ENCODE data around the gene QRSL1.
"Not testable (repeated sequence)": the region's sequence is repeated elsewhere in the genome, so short reads cannot be mapped to it uniquely, and the experiment has no call there.

Gene QRSL1

DNA sequence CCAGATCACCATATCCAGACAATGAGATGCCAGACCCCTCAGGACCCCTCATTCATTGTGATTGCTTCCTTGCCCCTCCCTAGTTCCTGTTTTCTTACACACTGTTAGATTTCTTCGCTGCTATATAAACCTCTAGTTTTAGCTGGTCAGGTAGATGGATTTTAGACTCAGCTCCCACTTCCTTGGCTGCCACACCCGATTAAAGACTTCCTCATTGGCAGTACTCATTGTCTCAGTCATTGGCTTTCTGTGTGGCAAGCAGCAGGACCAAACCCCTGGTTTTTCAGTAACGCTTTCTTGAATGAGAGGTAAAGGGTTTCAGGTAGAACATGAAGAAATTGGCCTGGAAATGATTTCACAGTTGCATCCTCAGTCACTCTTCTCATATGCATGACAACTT lies 47.9 kb downstream of the QRSL1 start:
- DNase-seq, result no peak

DNA sequence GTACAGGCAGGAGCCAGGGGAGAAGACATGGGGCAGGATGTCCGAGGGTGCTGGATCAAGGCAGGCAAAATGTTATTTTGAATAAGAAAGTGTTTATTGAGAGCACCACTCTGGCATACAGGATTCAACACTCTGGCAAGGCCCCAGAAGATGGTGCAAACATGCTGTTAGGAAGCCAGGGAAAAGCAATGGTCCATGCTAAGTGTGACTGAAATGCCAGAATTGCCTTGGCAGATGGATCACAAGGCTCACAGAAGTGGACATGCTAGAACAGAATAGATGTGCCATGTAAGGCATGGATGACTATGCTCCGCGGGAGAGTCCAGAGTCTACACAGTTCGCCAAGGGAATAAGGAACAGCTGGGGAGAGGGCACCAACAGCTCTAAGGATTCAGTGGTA lies 54.6 kb downstream of the QRSL1 start:
- DNase-seq, result no peak

DNA sequence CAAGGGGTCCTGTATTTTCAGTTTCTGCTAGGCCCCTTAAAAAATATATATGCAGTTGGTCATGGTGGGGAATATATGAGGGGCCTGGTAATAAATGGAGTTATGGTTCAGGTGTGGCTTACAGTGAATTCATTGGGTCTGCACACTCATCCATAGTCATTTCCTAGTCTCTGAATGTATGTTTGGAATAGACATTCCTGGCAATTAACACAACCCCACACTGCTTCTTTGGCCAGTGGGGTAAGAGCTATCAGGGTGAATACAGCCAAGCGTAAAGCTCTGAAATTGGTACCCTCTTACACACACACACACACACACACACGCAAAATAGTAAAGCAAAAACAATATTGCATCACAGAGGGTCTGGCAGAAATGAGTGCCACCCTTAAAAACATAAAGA lies 56.5 kb downstream of the QRSL1 start:
- no peak for DNase-seq

DNA sequence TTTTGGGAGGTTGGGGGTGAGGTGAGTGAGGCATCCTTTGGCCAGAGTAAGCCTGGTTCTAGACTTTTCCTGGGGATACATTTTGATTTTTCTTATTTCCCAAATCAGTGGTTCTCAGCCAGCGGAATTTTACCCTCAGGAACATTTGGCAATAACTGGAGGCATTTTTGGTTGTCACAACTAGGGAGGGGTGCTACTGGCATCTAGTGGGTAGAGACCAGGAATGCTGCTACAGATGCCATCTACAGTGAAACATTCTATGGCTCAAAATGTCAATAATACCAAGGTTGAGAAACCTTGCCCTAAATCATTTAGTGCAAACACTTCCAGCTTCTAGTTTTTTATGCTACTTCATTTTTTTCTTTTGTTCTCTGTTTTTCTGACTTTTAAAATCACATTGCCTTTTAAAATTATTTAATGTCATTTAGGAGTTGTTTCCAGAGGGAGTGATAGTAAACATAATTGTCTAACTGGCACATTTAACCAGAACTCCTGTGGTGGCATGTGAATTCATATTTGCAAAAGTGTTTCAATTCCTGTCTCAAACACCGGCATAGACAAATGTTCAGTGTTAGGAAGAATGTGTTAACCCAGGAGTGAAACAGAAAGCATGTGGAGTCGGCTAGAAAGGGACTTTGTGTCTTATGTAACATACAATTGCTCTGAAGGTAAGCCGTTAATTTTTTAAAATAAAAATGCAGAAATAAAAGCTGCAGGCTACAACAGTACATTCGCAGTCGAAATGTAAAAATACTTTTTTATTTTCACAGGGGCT lies 59.0 kb downstream of the QRSL1 start:
- no peak for DNase-seq

DNA sequence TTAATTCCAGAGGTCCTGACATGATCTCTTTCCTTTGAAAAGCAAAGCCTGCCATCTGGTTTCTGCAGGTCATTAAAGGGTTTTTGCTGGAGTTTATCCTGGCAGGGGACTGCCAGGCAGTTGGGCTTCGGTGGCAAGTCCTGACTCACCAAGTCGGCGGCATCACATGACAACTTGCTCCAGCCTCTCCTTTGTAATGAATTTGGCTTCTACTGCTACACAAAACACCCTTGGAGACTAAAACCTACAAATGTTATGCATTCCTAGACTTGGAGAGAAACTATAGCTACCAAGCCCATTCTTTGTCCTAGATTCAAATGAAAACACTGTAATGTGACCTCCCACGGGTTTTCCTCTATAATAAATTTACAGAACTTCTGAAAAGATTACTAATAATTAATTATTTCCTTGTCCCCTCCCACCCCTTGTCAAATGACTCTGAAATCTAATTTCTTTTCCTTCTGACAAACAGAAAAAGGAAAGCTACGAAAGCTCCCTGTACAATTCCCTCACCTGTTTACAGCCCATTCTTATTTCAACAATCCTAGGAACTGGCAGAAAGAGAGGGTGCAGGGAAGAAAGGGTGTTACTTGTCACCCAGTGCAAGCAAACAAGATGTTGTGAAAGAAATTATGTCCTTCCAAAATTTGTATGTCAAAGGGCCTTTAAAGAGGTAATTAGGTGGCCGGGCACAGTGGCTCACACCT lies 62.9 kb downstream of the QRSL1 start:
- DNase-seq, result peak in 25 of 56 donors; percentile 1 to 53 (median 8)

DNA sequence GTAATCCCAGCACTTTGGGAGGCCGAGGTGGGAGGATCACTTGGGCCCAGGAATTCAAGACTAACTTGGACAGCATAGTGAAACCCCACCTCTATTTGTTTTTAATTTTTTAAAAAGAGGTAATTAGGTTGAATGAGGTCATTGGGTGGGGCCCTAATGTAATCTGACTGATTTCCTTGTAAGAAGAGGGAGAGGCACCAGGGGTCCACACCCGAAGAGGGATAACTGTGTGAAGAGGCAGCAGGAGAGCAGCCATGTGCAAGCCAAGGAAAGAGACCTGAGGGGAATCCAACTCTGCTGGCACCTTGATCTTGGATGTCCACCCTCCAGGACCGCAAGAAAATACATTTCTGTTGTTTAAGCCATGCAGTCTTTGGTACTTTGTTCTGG lies 63.4 kb downstream of the QRSL1 start:
- no peak for DNase-seq

DNA sequence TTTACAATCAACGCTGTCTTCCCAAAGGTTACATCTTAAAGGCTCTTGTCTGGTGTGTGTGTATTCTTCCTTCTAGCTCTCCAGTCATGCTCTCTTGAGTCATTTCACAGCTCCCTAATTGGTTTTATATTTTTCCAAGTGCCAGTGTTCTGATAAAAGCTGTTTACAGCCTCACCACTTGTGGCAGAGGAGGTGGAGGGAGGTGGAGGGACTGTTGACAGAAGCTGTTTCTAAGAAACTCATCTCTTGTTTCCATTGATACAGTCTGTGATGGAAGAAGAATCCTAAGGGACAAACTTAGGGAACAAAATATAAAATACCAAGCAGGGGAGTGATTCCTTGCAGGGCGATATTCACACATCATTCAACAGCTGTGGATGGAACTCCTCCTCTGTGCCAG lies 64.0 kb downstream of the QRSL1 start:
- DNase-seq, result no peak

DNA sequence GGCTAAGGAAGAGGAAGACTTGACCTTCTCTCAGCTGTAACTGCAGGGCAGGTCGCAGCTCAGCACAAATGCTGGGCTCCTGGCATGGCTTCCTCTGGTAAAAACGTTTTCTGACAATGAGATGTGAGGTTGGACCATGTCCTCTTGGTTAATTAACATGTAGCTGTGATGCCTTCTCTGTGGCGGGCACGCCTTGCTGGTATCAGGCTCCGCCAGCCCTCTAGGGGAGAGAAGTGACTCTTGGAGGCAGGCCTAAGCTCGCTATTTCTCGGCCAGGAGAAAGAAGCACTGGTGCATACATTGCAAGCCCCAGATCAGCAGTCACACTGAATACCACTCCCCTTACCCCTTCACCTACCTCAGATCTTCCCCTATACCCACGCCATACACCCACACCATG lies 65.0 kb downstream of the QRSL1 start:
- DNase-seq, result no peak

DNA sequence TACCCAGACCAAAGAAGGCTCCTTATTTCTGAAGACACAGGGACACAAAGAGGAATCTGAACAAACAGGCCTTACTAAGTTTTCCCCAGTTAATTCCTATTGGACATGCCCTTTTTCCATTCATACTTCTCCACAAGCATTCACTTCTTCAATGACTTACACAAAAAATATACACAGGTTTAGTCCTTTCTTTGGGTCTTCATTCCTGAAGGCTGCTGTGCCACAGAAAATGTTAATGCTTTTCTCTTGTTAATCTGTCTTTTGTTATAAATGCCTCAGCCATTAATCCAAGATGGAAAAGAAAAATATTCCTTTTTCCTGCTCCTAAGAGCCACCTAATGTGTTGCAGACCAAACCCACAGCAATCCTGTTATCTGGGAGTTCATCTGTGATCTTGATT lies 71.2 kb downstream of the QRSL1 start:
- DNase-seq, result no peak

DNA sequence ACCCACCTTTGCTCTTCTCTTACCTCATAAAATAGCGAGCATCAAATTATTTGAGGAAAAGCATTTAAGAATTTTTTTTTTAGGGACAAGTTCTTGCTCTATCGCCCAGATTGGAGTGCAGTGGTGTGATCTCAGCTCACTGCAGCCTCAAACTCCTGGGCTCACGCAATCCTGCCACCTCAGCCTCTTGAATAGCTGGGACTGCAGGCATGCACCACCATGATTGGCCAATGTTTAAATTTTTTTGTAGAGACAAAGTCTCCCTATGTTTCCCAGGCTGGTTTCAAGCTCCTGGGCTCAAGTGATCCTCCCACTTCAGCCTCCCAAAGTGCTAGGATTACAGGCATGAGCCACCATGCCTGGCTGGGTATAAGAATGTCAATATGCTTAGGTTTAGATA lies 71.8 kb downstream of the QRSL1 start:
- not testable (repeated sequence) for DNase-seq

DNA sequence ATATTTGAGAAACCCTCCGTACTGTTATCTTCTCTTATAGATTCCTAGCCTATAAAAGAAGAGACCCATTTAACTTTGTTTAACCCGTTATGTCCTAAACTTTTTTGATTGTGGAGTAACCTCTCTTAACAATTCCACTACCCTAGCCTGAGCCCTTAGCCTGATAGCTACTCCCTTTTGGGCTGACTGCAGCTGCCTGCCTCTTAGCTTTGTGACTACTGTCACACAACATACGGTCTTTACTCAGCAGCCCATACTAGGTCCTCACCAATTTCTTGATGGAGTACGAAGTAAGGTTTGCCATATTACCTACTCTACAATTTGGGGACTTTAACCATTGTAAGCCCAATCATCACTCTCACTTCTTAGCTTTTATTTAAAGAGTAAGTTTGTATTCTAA lies 72.7 kb downstream of the QRSL1 start:
- DNase-seq, result no peak

DNA sequence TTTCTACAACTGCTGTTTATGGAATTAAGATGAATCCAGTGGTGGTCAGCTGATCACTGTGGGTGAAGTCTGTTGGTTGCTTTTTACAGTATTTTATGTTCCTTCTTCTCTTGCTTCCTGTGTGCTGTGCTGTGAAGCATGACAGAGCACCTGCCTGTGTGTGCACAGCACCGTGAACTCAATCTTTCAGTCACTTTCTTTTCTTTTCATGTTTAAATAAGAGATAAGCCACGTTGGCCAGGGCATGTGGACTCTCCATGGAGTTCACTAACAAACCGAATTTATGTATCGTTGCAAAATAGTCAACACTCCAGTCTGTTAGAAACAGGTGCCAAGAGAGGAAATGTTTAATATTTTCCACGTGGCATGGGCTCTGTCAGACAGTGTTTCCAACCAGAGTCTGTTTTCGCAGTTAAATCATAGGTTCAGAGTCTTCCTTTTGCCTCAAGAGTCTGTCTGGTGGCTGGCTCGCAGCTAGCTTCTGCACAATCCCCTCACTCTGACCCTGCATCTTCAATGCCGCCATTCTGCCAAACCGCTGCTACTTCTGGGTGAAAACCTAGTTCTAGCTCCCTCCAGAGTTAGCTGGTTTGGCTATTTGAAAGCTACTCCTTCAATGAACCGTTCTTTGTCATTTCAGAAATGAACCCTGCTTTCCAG lies 73.2 kb downstream of the QRSL1 start:
- DNase-seq, result no peak

DNA sequence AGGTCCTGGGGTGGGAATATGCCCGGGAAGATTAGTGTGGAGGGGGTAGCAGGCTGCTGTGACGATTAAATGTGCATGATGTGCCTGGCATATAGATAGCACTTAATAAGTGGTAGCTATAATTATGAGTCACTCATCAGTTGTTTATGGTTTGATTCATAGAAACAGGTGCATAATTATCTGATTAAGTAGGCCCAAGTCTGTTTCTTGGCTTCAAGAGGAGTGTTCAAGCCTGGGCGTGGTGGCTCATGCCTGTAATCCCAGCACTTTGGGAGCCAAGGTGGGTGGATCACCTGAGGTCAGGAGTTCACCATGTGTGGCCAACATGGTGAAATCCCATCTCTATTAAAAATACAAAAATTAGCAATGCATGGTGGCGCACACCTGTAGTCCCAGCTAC lies 74.9 kb downstream of the QRSL1 start:
- DNase-seq, result no peak

DNA sequence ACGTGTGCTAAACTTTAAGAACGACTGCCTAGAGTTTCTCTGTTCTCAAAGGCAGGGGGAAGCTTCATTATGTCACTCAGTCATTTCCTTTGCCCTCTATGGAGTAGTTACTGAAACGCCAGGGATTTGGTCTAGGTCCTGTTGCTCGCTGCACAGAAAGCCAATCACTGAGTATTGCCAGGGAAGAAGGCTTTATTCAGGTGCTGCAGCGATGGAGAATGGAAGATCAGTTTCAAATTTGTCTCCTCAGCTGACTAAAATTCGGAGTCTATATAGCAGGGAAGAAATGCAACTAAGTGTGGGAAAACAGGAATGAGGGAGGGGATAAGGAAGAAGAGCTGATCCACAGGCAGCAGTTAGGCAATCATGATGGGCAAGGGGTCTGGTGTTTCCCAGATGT lies 75.8 kb downstream of the QRSL1 start:
- DNase-seq, result no peak

DNA sequence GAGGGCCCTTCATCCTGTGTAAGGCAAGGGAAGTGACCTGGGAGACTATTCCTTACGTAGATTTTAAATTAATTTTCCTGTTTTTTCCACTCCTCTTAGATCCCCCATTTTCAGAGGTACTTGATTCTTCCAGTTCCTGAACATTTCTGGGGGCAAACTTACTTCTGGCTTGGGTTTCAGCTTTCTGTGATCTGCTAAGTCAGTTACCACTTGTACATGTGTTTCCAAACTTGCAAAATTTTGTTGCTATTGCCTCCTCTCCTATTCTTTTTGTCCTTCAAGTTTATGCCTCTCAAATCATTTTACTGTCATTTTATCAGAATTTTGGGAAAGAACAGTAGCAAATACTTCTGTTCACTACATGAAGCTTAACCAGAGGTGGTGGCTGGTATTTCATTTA lies 81.2 kb downstream of the QRSL1 start:
- DNase-seq, result no peak

DNA sequence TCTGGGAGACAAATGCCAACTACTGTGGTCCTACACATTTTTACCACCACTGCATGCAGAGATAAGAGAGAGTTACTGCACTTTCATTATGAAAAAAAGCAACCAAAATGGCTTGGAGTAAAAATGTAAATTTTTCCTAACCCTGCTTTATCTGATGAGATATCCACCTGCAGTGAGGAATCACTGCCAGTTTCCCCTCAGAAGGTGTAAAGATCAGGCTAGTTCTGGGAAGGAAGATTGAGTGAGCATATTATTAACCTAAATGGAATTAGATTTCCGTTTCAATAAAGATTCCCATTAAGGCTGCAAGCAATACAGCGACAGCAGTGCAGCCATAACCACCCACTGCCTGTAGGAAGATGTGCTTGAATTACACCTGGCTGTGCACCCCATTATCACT lies 84.9 kb downstream of the QRSL1 start:
- DNase-seq, result no peak

DNA sequence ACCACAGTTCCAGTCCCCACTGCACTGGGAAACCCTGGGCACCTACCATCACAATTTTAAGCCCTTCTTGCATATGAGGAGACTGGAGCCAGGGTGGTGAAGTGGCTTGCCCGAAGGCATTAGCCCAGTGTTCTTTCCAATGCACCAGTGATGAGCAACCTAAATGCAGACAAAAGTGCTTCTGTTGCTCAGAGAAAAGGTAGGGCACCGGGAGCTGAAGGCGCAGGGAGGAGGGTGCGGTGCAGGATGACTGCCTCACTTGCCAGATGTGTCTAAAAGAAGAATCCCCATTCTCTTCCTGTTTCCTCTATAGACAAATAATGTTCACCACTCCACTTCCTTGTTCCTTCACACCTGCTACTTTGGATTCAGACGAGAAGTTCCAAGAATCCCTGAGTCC lies 86.5 kb downstream of the QRSL1 start:
- no peak for DNase-seq

DNA sequence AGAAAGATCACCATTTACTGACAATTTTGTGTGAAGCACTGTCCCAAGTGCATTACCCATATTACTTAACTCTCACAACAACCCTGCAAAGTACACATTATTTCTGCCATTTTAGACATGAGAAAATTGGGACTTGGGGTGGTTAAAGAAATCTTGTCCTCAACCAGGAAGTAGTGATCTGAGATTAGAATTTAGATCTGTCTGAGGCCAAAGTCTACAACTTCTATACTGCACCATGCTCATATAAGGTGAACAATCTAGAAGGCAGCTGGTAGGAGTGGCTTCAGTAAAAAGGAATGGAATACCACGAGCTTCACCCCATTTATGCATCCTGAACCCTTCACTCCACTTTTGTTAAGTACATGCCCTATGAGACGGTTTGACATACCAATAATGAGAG lies 87.6 kb downstream of the QRSL1 start:
- DNase-seq, result no peak

All from nucleus accumbens (tissue), 56 donors.